HepG2 (cell line): ENCODE data around the gene HRNR. TPM values are rescaled to one million over a fixed set of nuclear protein-coding genes. Genes with fewer than 3 reads are reported as not detected.

ENCODE experiments used
- ATAC-seq: fragments of 200-7000 bp; cut with Tn5 transposase; 3 replicates; pipeline ENCODE4 v1.9.1; 2020; ENCODE audit warnings: mild to moderate bottlenecking, moderate library complexity
- BruUV-seq: library from RNA; stranded (reverse); fragments of 400-500 nt; replicated peaks from 2 replicates; lab custom pipeline; 2021; lab: Mats Ljungman, UMichigan
- CTCF ChIA-PET: fragments of 300-600 bp; formaldehyde crosslinking; extraction: SDS; loops from one replicate; lab custom pipeline; 2021; ENCODE audit warnings: low total read pairs, inconsistent platforms, low intra/inter-chr PET ratio; lab: Yijun Ruan, JAX
- POLR2A ChIA-PET: fragments of 350-600 bp; sonication (Branson Sonifier 250); formaldehyde crosslinking; loops from one replicate; lab custom pipeline; 2020; ENCODE audit warnings: antibody characterized with exemption, inconsistent platforms; lab: Yijun Ruan, JAX
- DNase-seq: peaks from one replicate; pipeline ENCODE4 v3.0.0-alpha.2; 2015; ENCODE audit warnings: low spot score
- FAIRE-seq: peaks from 3 replicates; lab custom pipeline; 2011; peaks lifted over from hg19 to GRCh38; lab: Jason Lieb, UNC
- H2AFZ ChIP-seq: one replicate; pipeline ENCODE4 v1.6.1; 2011; ENCODE audit warnings: low read length, inconsistent platforms
- H3K27ac ChIP-seq: fragments of 300-600 bp; 3 replicates; pipeline ENCODE4 v1.8.0; 2011; ENCODE audit warnings: mixed run types, mild to moderate bottlenecking, mixed read lengths, low read length, inconsistent platforms; ENCODE audit not compliant: insufficient read depth; ENCODE audit errors: extremely low read length
- H3K27me3 ChIP-seq, 2 experiments: fragments of 200-600 bp in 1 of 2; 2 replicates in 1 of 2; 3 replicates in 1 of 2; pipeline versions ENCODE4 v1.6.0 to v1.8.0; 2011; ENCODE audit warnings: low read length in 2 of 2, mild to moderate bottlenecking in 2 of 2, moderate library complexity in 2 of 2, inconsistent platforms in 1 of 2; ENCODE audit not compliant: insufficient read depth in 2 of 2, control insufficient read depth in 1 of 2
- H3K36me3 ChIP-seq, 2 experiments: fragments of 200-600 bp in 1 of 2; replicated peaks in 1 of 2; 2 replicates in 1 of 2; 3 replicates in 1 of 2; pipeline versions ENCODE4 v1.5.1 to v1.8.0; 2011; ENCODE audit warnings: low read length in 2 of 2, inconsistent platforms in 1 of 2; ENCODE audit not compliant: insufficient read depth in 2 of 2, control insufficient read depth in 1 of 2
- H3K4me1 ChIP-seq: 2 replicates; pipeline ENCODE4 v1.5.1; 2012; ENCODE audit warnings: low read length, inconsistent platforms; ENCODE audit not compliant: insufficient read depth
- H3K4me2 ChIP-seq: 2 replicates; pipeline ENCODE4 v1.6.0; 2011; ENCODE audit warnings: low read depth, low read length, inconsistent platforms
- H3K4me3 ChIP-seq, 3 experiments: fragments of 200-600 bp in 1 of 3; sonication (generic), shearing (Covaris generic) in 1 of 3; replicated peaks in 1 of 3; 2 replicates each; pipeline ENCODE4 v1.5.1; 2011 to 2016; ENCODE audit warnings: low read length in 3 of 3, inconsistent platforms in 2 of 3, low read depth in 2 of 3, mild to moderate bottlenecking in 2 of 3, control low read depth in 1 of 3, mixed read lengths in 1 of 3; ENCODE audit not compliant: insufficient read depth in 1 of 3
- H3K79me2 ChIP-seq: one replicate; pipeline ENCODE4 v1.6.1; 2011; ENCODE audit warnings: low read length, inconsistent platforms; ENCODE audit not compliant: insufficient read depth
- H3K9ac ChIP-seq: 2 replicates; pipeline ENCODE4 v1.6.0; 2011; ENCODE audit warnings: mild to moderate bottlenecking, low read depth, low read length, inconsistent platforms; ENCODE audit not compliant: insufficient read depth
- H3K9me3 ChIP-seq: 2 replicates; pipeline ENCODE4 v1.5.1; 2012; ENCODE audit warnings: mild to moderate bottlenecking, low read length
- H4K20me1 ChIP-seq: 2 replicates; pipeline ENCODE4 v1.6.0; 2011; ENCODE audit warnings: inconsistent platforms, mild to moderate bottlenecking, low read length, moderate library complexity; ENCODE audit not compliant: insufficient read depth
- ZBTB4 ChIP-seq: sonication (generic); formaldehyde crosslinking; IDR thresholded peaks from 2 replicates; pipeline ENCODE4 v1.4.0; 2020; ENCODE audit warnings: missing genetic modification reagents, mild to moderate bottlenecking, borderline replicate concordance
- ZIK1 ChIP-seq: sonication (generic); formaldehyde crosslinking; IDR thresholded peaks from 2 replicates; pipeline ENCODE4 v1.5.0; 2020; ENCODE audit warnings: mild to moderate bottlenecking, low read depth, missing genetic modification reagents, borderline replicate concordance
- ZMYM4 ChIP-seq: sonication (generic); formaldehyde crosslinking; IDR thresholded peaks from 2 replicates; pipeline ENCODE4 v1.8.1; 2023; ENCODE audit warnings: mild to moderate bottlenecking, missing genetic modification reagents
- ZNF331 ChIP-seq: sonication (generic); formaldehyde crosslinking; IDR thresholded peaks from 2 replicates; pipeline ENCODE4 v1.4.0; 2020; ENCODE audit warnings: missing genetic modification reagents
- ZNF552 ChIP-seq: sonication (generic); formaldehyde crosslinking; IDR thresholded peaks from 2 replicates; pipeline ENCODE4 v1.9.0; 2022; ENCODE audit warnings: missing genetic modification reagents, mild to moderate bottlenecking, borderline replicate concordance
- ZSCAN30 ChIP-seq: sonication (generic); formaldehyde crosslinking; IDR thresholded peaks from 2 replicates; pipeline ENCODE4 v1.5.0; 2020; ENCODE audit warnings: mild to moderate bottlenecking, missing genetic modification reagents
- WGBS: methylation state at CpG from one replicate; pipeline ENCODE4 v1.1.6; 2017; ENCODE audit warnings: low lambda C conversion rate; 5-methylcytosine and 5-hydroxymethylcytosine counted together
- in situ Hi-C: cut with HindIII; loops from 2 replicates; pipeline ENCODE4 v1.10.0; 2017; ENCODE audit warnings: low pct_unique_long_range_greater_than_20kb; ENCODE audit not compliant: extremely low pct_ligation_motif_present
- intact Hi-C: fragments of 100-400 bp; cut with micrococcal nuclease; formaldehyde crosslinking; loops from one replicate; pipeline ENCODE4 v1.10.0; 2022; ENCODE audit not compliant: unreplicated experiment
- polyA plus RNA-seq, 8 experiments: library from polyadenylated mRNA; depleted of rRNA in 3 of 8; stranded (reverse) in 7 of 8; unstranded in 1 of 8; fragments of >200 nt; fragmentation: Illumina TruSeq in 4 of 8; extraction: Trizol in 4 of 8; gene quantifications; 2 replicates each; pipeline versions ENCODE4 v1.2.1 to v1.2.3, GENCODE V29; 2011 to 2016; ENCODE audit warnings: low read depth in 4 of 8, missing spikeins in 1 of 8, mixed read lengths in 1 of 8; ENCODE audit not compliant: insufficient read depth in 1 of 8
- total RNA-seq, 5 experiments: library from RNA; depleted of rRNA; stranded (reverse); fragments of >200 nt; fragmentation: Illumina TruSeq; extraction: Trizol; gene quantifications; 2 replicates each; pipeline ENCODE4 v1.2.3, GENCODE V29; 2016; ENCODE audit warnings: low read depth in 1 of 5

HRNR gene
- total and polyA plus RNA-seq, 2 of the 13 experiments (the other 11 are each of a cell fraction or from before 2014, with no cell fraction given) = not detected

- WGBS = 0% methylated on average over 1 of the region's 1 CpG
Measured at GRCh38 chr1:152168535-152168868, 55.5 kb downstream of the HRNR start.

More at GRCh38 chr1:152168535-152168868, 55.5 kb downstream of the HRNR start:
- BruUV-seq = no TSS peak
- no peak for TF ChIP-seq ZSCAN30 (CRISPR knock-in tag)
- no peak for TF ChIP-seq ZBTB4 (CRISPR knock-in tag)
- no peak for TF ChIP-seq ZNF552 (CRISPR knock-in tag)
- no peak for TF ChIP-seq ZMYM4 (CRISPR knock-in tag)
- no peak for TF ChIP-seq ZIK1 (CRISPR knock-in tag)
- no peak for TF ChIP-seq ZNF331
- no peaks in the 10 kb centered on the region for H3K36me3 ChIP-seq
- H3K4me1 ChIP-seq = no peaks in the 10 kb centered on the region
- ChIA-PET POLR2A (no interaction called here), CTCF (no interaction called here)
- in situ Hi-C loops = no loop called here
- FAIRE-seq = no peak
- no peaks in the 10 kb centered on the region for H4K20me1 ChIP-seq
- no peaks in the 10 kb centered on the region for H3K27me3 ChIP-seq
- no peak overlapping the region for H3K4me2 ChIP-seq
- H3K4me3 ChIP-seq = no peak overlapping the region
- no peak for DNase-seq
- intact Hi-C loops = no loop called here
- H3K9me3 ChIP-seq = no peaks in the 10 kb centered on the region
- H2AFZ ChIP-seq = no peak overlapping the region
- H3K27ac ChIP-seq = no peak overlapping the region
- H3K9ac ChIP-seq = no peak overlapping the region
- H3K79me2 ChIP-seq = no peaks in the 10 kb centered on the region
- ATAC-seq = no peak
